SK-N-SH treated with all-trans-retinoic acid at 6 μM for 48 hours (cell line): ENCODE data around the gene C2orf74.
"Not testable (repeated sequence)": the region's sequence is repeated elsewhere in the genome, so short reads cannot be mapped to it uniquely, and the experiment has no call there.

ENCODE experiments used
- CSDC2 ChIP-seq: fragments of 250-450 bp; sonication (Bioruptor Pico); IDR thresholded peaks from 2 replicates; pipeline ENCODE4 v1.5.0; 2020; ENCODE audit warnings: mild to moderate bottlenecking, moderate library complexity
- ESRRG ChIP-seq: fragments of 250-450 bp; sonication (Bioruptor Pico); IDR thresholded peaks from 2 replicates; pipeline ENCODE4 v1.6.1; 2021; ENCODE audit warnings: mild to moderate bottlenecking
- ISL1 ChIP-seq: fragments of 250-450 bp; sonication (Bioruptor Pico); IDR thresholded peaks from 2 replicates; pipeline ENCODE4 v2.1.2; 2022; ENCODE audit warnings: mild to moderate bottlenecking, moderate library complexity
- PPARA ChIP-seq: fragments of 250-450 bp; sonication (Bioruptor Pico); IDR thresholded peaks from 2 replicates; pipeline ENCODE4 v1.5.0; 2020; ENCODE audit warnings: mild to moderate bottlenecking, borderline replicate concordance
- TSHZ2 ChIP-seq: fragments of 250-450 bp; sonication (Bioruptor Pico); IDR thresholded peaks from 2 replicates; pipeline ENCODE4 v1.5.0; 2020; ENCODE audit warnings: mild to moderate bottlenecking, moderate library complexity
- ZFP3 ChIP-seq: fragments of 250-450 bp; sonication (Bioruptor Pico); IDR thresholded peaks from 2 replicates; pipeline ENCODE4 v1.5.0; 2020; ENCODE audit warnings: mild to moderate bottlenecking, moderate library complexity
- ZNF565 ChIP-seq: fragments of 450-650 bp; formaldehyde crosslinking; conservative IDR thresholded peaks from 2 replicates; pipeline ENCODE4 v1.5.0; 2020; ENCODE audit warnings: low read depth, mild to moderate bottlenecking, moderate library complexity

GRCh38 chr2:61128122-61128521, 33.9 kb upstream of the C2orf74 start:
- TF ChIP-seq TSHZ2; PPARA (CRISPR knock-in tag); ZFP3; ESRRG (CRISPR knock-in tag); CSDC2 (CRISPR knock-in tag); ZNF565 (CRISPR knock-in tag); ISL1 (CRISPR knock-in tag): not testable (repeated sequence)
